Measurements from ENCODE around the gene TYROBP. TPM values are rescaled to one million over a fixed set of nuclear protein-coding genes. Genes with fewer than 3 reads are reported as not detected.

TYROBP gene
- polyA plus RNA-seq, 2 of the 4 experiments (the other 2 are of a cell fraction): 0.21 TPM; not detected in 1

- FAIRE-seq: no peak
- peaks cover 22% of the 10 kb centered on the region for H3K4me1 ChIP-seq
- H3K4me2 ChIP-seq: no peak overlapping the region
- H3K4me3 ChIP-seq: no peak overlapping the region
- H3K9me3 ChIP-seq: no peaks in the 10 kb centered on the region
- CTCF ChIA-PET: interaction anchor here (0.7 to 3.2 kb wide), 5 partner anchors 9 to 74 kb away, joined by 3 to 19 read pairs (median 5); partner anchors contain the start of gene ALKBH6
- no peak for ATAC-seq
- no peak overlapping the region for H3K27ac ChIP-seq
- POLR2A ChIA-PET: interaction anchor here (0.5 kb wide), 1 partner anchor 15 kb away, joined by 3 read pairs; no protein-coding TSS in a partner anchor
- no peak for DNase-seq (ENCODE audit: low read depth in 1 of 2, low spot score in 1 of 2)
- 93% methylated on average over 49 of the region's 51 CpGs for WGBS (ENCODE audit: missing lambda C conversion rate)
- no peak for TF ChIP-seq FOSL2 (IDR thresholded peaks at IDR 0.05)
- TF ChIP-seq FOSL2 (CRISPR knock-in tag; IDR thresholded peaks at IDR 0.05): peak; percentile 17; the same call in 1 of the 2 replicates
- no peak for TF ChIP-seq FOXS1 (CRISPR knock-in tag; IDR thresholded peaks at IDR 0.05)
Observed at GRCh38 chr19:35940078-35940775, 32.1 kb upstream of the TYROBP start.

- H3K4me2 ChIP-seq: no peak overlapping the region
- H3K9me3 ChIP-seq: no peaks in the 10 kb centered on the region
- ChIA-PET CTCF (interaction anchor here (0.6 to 3.2 kb wide), 5 partner anchors 19 to 123 kb away, joined by 3 to 19 read pairs (median 3); no protein-coding TSS in a partner anchor), POLR2A (no interaction called here)
- ATAC-seq (no peak), FAIRE-seq (no peak), DNase-seq (ENCODE audit: low read depth in 1 of 2, low spot score in 1 of 2) (no peak)
- H3K27ac ChIP-seq: no peak overlapping the region
- H3K4me3 ChIP-seq: no peak overlapping the region
- H3K4me1 ChIP-seq: peaks cover 23% of the 10 kb centered on the region
- 95% methylated on average over 50 of the region's 55 CpGs for WGBS (ENCODE audit: missing lambda C conversion rate)
- TF ChIP-seq ZFP36 (IDR thresholded peaks at IDR 0.05; ENCODE audit: borderline replicate concordance, partially characterized antibody) (no peak), BCL3 (IDR thresholded peaks at IDR 0.05) (no peak), RAD21 (conservative IDR thresholded peaks at IDR 0.05 in 1 of 2, IDR thresholded peaks at IDR 0.05 in 1 of 2) (no peak), FOXS1 (CRISPR knock-in tag; IDR thresholded peaks at IDR 0.05) (no peak), RNF2 (IDR thresholded peaks at IDR 0.05; ENCODE audit: borderline replicate concordance, low read depth) (no peak), RARB (CRISPR knock-in tag; IDR thresholded peaks at IDR 0.05) (no peak), GATA3 (IDR thresholded peaks at IDR 0.05; ENCODE audit: borderline replicate concordance) (no peak), MAZ (IDR thresholded peaks at IDR 0.05; ENCODE audit: borderline replicate concordance, low read depth, low read length) (no peak), POLR2AphosphoS2 (conservative IDR thresholded peaks at IDR 0.05; ENCODE audit: low read length) (no peak), NFE2L2 (conservative IDR thresholded peaks at IDR 0.05; ENCODE audit: low read length) (no peak), NR3C1 (IDR thresholded peaks at IDR 0.05) (no peak), PHF8 (IDR thresholded peaks at IDR 0.05; ENCODE audit: borderline replicate concordance, low read depth) (no peak)
Observed at GRCh38 chr19:35939307-35940077, 31.4 kb upstream of the TYROBP start.

DNA sequence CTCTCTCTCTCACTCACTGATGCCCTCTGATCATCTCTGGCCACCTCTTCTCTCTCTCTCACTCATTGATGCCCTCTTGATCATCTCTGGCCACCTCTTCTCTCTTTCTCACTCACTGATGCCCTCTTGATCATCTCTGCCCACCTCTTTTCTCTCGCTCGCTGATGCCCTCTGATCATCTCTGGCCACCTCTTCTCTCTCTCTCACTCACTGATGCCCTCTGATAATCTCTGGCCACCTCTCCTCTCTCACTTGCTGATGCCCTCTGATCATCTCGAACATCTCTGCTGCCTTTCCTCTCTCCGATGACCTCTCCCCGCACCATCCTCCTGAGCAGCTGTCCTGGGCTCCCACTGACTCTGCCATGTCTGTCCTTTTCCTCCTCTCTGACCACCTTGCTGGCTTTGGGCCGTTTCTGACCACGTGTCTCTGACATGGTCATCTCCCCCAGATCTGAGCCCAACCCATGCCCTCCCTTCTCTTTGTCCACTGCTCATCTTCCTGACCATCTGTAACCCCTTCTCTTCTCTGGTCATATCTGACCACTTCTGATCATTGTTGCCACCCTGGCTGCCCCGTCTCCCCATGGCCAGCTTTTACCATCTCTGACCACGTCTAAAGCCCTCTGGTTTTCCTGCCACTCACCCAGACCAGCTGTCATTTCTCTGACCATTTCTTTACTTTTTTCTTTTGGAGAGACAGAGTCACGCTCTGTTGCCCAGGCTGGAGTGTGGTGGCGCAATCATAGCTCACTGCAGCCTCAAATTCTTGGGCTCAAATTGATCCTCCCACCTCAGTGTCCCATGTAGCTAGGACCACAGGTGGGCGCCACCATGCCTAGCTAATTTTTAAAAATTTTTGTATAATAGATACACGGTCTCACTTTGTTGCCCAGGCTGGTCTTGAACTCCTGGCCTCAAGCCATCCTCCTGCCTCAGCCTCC is 30.5 kb upstream of the TYROBP start:
- ATAC-seq (no peak), FAIRE-seq (peak; percentile 28), DNase-seq (ENCODE audit: low read depth in 1 of 2, low spot score in 1 of 2) (no peak)
- H3K4me3 ChIP-seq: no peak overlapping the region
- H3K4me1 ChIP-seq: peaks cover 23% of the 10 kb centered on the region
- ChIA-PET POLR2A (no interaction called here), CTCF (interaction anchor here (0.6 to 2.2 kb wide), 6 partner anchors 11 to 122 kb away, joined by 3 to 22 read pairs (median 3); no protein-coding TSS in a partner anchor)
- no peaks in the 10 kb centered on the region for H3K9me3 ChIP-seq
- H3K4me2 ChIP-seq: peak overlapping the region; percentile 89
- WGBS (ENCODE audit: missing lambda C conversion rate): 84% methylated on average over 13 of the region's 13 CpGs
- TF ChIP-seq ZFP36 (IDR thresholded peaks at IDR 0.05; ENCODE audit: borderline replicate concordance, partially characterized antibody): no peak
- TF ChIP-seq CEBPB (IDR thresholded peaks at IDR 0.05): peak in 1 of 2 experiments; percentile 64; a peak in 2 of 4 replicates
- no peak for TF ChIP-seq MAX (IDR thresholded peaks at IDR 0.05)
- TF ChIP-seq RFX5 (IDR thresholded peaks at IDR 0.05): no peak
- no peak for TF ChIP-seq GATA3 (IDR thresholded peaks at IDR 0.05; ENCODE audit: borderline replicate concordance)
- no peak for TF ChIP-seq HMGXB4 (CRISPR knock-in tag; IDR thresholded peaks at IDR 0.05; ENCODE audit: borderline replicate concordance)
- no peak overlapping the region for H3K27ac ChIP-seq
